DMS53 (cell line): ENCODE measurements around the gene SOX10.
"Not testable (repeated sequence)": the region's sequence is repeated elsewhere in the genome, so short reads cannot be mapped to it uniquely, and the experiment has no call there.

Experiments
- DNase-seq: peaks from one replicate; lab custom pipeline; 2025; lab: John Stamatoyannopoulos, UW

The SOX10 gene

GRCh38 chr22:37959231-37959825, 25.0 kb downstream of the SOX10 start:
- DNase-seq: no peak

GRCh38 chr22:37957232-37957631, 27.1 kb downstream of the SOX10 start:
- DNase-seq: no peak

- DNase-seq: peak; percentile 42
Observed at GRCh38 chr22:37955825-37956397, 28.4 kb downstream of the SOX10 start.

- no peak for DNase-seq
Observed at GRCh38 chr22:37954686-37955085, 29.7 kb downstream of the SOX10 start.

- peak; percentile 90 for DNase-seq
Observed at GRCh38 chr22:37953437-37954179, 30.7 kb downstream of the SOX10 start, which contains the start of the genes C22orf23 and POLR2F. Gene C22orf23 (minus strand): TSS chr22:37953601. CDS start chr22:37953149, 452 bp downstream. Gene POLR2F (plus strand): TSS chr22:37953699. CDS start chr22:37953788, 89 bp downstream.

GRCh38 chr22:37953062-37953436, 31.3 kb downstream of the SOX10 start:
- DNase-seq: peak; percentile 58

GRCh38 chr22:37952629-37953028, 31.7 kb downstream of the SOX10 start:
- peak; percentile 34 for DNase-seq

GRCh38 chr22:37951305-37951704, 33.0 kb downstream of the SOX10 start:
- peak; percentile 9 for DNase-seq

GRCh38 chr22:37947142-37947795, 37.1 kb downstream of the SOX10 start:
- not testable (repeated sequence) for DNase-seq

- DNase-seq: not testable (repeated sequence)
Observed at GRCh38 chr22:37944423-37944822, 39.9 kb downstream of the SOX10 start.

- DNase-seq: no peak
Observed at GRCh38 chr22:37943825-37944198, 40.5 kb downstream of the SOX10 start.

- DNase-seq: peak; percentile 53
Observed at GRCh38 chr22:37943136-37943824, 41.1 kb downstream of the SOX10 start.

- no peak for DNase-seq
Observed at GRCh38 chr22:37942133-37942532, 42.2 kb downstream of the SOX10 start.

GRCh38 chr22:37940698-37941376, 43.5 kb downstream of the SOX10 start:
- DNase-seq: no peak

- peak; percentile 83 for DNase-seq
Observed at GRCh38 chr22:37933711-37934376, 50.5 kb downstream of the SOX10 start.

GRCh38 chr22:37932821-37933578, 51.4 kb downstream of the SOX10 start:
- no peak for DNase-seq

- no peak for DNase-seq
Observed at GRCh38 chr22:37932401-37932800, 52.0 kb downstream of the SOX10 start.

GRCh38 chr22:37931893-37932389, 52.4 kb downstream of the SOX10 start:
- no peak for DNase-seq

- peak; percentile 21 for DNase-seq
Observed at GRCh38 chr22:37930952-37931440, 53.4 kb downstream of the SOX10 start.
